OCI-LY7 (cell line): ENCODE data around the gene ACADSB. TPM values are rescaled to one million over a fixed set of nuclear protein-coding genes. Genes with fewer than 3 reads are reported as not detected.

Experiments used
- BruUV-seq: library from RNA; stranded (reverse); fragments of 400-500 nt; replicated peaks from 2 replicates; lab custom pipeline; 2021; lab: Mats Ljungman, UMichigan
- CTCF ChIA-PET: fragments of 300-600 bp; sonication (Branson Sonifier 250); formaldehyde crosslinking; loops from one replicate; lab custom pipeline; 2022; ENCODE audit warnings: antibody characterized with exemption; ENCODE audit not compliant: unreplicated experiment; lab: Charles Lee
- POLR2A ChIA-PET: fragments of 300-600 bp; sonication (Branson Sonifier 250); formaldehyde crosslinking; loops from one replicate; lab custom pipeline; 2022; ENCODE audit warnings: antibody characterized with exemption; lab: Charles Lee
- DNase-seq: peaks from one replicate; pipeline ENCODE4 v3.0.0-alpha.2; 2015; ENCODE audit warnings: low spot score
- H2AFZ ChIP-seq: fragments of 200-600 bp; sonication (generic), shearing (Covaris generic); 2 replicates; pipeline ENCODE4 v1.6.1; 2014; ENCODE audit warnings: mild to moderate bottlenecking, antibody characterized with exemption, low read length, moderate library complexity
- H3K27ac ChIP-seq: fragments of 200-600 bp; sonication (generic); 2 replicates; pipeline ENCODE4 v1.5.1; 2014; ENCODE audit warnings: mixed run types, low read depth, mild to moderate bottlenecking, moderate library complexity, low read length, inconsistent platforms; ENCODE audit not compliant: poor library complexity, severe bottlenecking
- H3K36me3 ChIP-seq: fragments of 200-600 bp; sonication (generic); 2 replicates; pipeline ENCODE4 v1.6.1; 2014; ENCODE audit warnings: mild to moderate bottlenecking, antibody characterized with exemption, low read length, moderate library complexity, mixed read lengths; ENCODE audit not compliant: insufficient read depth
- H3K4me1 ChIP-seq: fragments of 200-600 bp; sonication (generic); 2 replicates; pipeline ENCODE4 v1.5.1; 2014; ENCODE audit warnings: mild to moderate bottlenecking, low read length; ENCODE audit not compliant: insufficient read depth, poor library complexity, severe bottlenecking
- H3K4me2 ChIP-seq: fragments of 200-600 bp; sonication (generic); 2 replicates; pipeline ENCODE4 v1.6.1; 2014; ENCODE audit warnings: mild to moderate bottlenecking, low read length
- H3K4me3 ChIP-seq: fragments of 200-600 bp; sonication (generic); 2 replicates; pipeline ENCODE4 v1.5.1; 2014; ENCODE audit warnings: mild to moderate bottlenecking, low read depth, low read length; ENCODE audit not compliant: poor library complexity, severe bottlenecking
- H3K79me2 ChIP-seq: fragments of 200-600 bp; sonication (generic); 2 replicates; pipeline ENCODE4 v1.6.1; 2016; ENCODE audit warnings: low read depth, mild to moderate bottlenecking, low read length, moderate library complexity, mixed read lengths; ENCODE audit not compliant: insufficient read depth
- H3K9me2 ChIP-seq: fragments of 200-600 bp; sonication (generic); 2 replicates; pipeline ENCODE4 v1.6.1; 2016; ENCODE audit warnings: mild to moderate bottlenecking, low read length, mixed read lengths; ENCODE audit not compliant: insufficient read depth
- H3K9me3 ChIP-seq: fragments of 200-600 bp; sonication (generic); 2 replicates; pipeline ENCODE4 v1.6.1; 2014; ENCODE audit warnings: mild to moderate bottlenecking, mixed run types, low read length, mixed read lengths
- H4K20me1 ChIP-seq: fragments of 200-600 bp; sonication (generic); 2 replicates; pipeline ENCODE4 v1.6.1; 2014; ENCODE audit warnings: mild to moderate bottlenecking, antibody characterized with exemption, low read length, moderate library complexity, mixed read lengths; ENCODE audit not compliant: insufficient read depth
- EZH2phosphoT487 ChIP-seq: fragments of 200-600 bp; sonication (generic); IDR thresholded peaks from 2 replicates; pipeline ENCODE4 v1.6.1; 2018; ENCODE audit warnings: low read depth, borderline replicate concordance, mild to moderate bottlenecking, mixed run types, antibody characterized with exemption, low read length, moderate library complexity, mixed read lengths
- intact Hi-C: fragments of 100-400 bp; cut with micrococcal nuclease; formaldehyde crosslinking; loops from one replicate; pipeline ENCODE4 v1.10.0; 2022; ENCODE audit not compliant: unreplicated experiment
- total RNA-seq, 2 experiments: library from RNA; depleted of rRNA in 1 of 2; stranded (reverse); fragments of >200 nt in 1 of 2; shearing (Covaris generic) in 1 of 2; gene quantifications; 2 replicates each; pipeline ENCODE4 v1.2.3, GENCODE V29; 2014 to 2022
- TF ChIP-seq, protein P1 (sequence below): fragments of 200-600 bp; sonication (generic); conservative IDR thresholded peaks from 2 replicates; pipeline ENCODE4 v1.5.1; 2014; ENCODE audit warnings: mild to moderate bottlenecking, antibody characterized with exemption, low read length, moderate library complexity, mixed read lengths

The ACADSB gene
- total RNA-seq, 2 experiments from 2014 or later = 3.7 to 14.7 TPM

DNA sequence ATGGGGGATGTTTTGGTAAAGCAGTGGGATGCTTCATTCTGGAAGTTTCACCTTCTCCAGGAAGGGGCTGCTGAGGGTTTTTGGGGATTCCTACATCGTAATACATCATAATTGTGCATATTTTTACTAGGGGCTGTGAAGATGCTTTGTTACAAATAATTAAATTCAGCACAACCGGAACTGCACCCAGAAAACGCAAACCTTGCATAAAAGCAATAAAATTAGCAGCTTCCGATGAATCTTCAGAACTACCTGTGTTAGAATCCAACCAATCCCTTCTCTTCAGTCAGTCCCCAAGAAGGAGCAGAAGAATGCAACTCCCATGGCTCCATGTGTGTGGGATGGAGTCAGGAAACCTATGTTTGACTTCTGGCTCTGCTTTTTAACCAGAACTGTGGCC, 78.5 kb downstream of the ACADSB start:
- Histone ChIP-seq H3K4me1 (no peaks in the 10 kb centered on the region), H3K36me3 (no peaks in the 10 kb centered on the region), H3K79me2 (no peaks in the 10 kb centered on the region), H3K9me3 (no peaks in the 10 kb centered on the region), H4K20me1 (no peaks in the 10 kb centered on the region), H3K4me2 (no peak overlapping the region), H3K4me3 (no peak overlapping the region), H3K27ac (no peak overlapping the region), H2AFZ (no peak overlapping the region), H3K9me2 (no peaks in the 10 kb centered on the region)
- ChIA-PET POLR2A (no interaction called here), CTCF (no interaction called here)
- no peak for TF ChIP-seq EZH2phosphoT487
- TF ChIP-seq, protein P1, sequence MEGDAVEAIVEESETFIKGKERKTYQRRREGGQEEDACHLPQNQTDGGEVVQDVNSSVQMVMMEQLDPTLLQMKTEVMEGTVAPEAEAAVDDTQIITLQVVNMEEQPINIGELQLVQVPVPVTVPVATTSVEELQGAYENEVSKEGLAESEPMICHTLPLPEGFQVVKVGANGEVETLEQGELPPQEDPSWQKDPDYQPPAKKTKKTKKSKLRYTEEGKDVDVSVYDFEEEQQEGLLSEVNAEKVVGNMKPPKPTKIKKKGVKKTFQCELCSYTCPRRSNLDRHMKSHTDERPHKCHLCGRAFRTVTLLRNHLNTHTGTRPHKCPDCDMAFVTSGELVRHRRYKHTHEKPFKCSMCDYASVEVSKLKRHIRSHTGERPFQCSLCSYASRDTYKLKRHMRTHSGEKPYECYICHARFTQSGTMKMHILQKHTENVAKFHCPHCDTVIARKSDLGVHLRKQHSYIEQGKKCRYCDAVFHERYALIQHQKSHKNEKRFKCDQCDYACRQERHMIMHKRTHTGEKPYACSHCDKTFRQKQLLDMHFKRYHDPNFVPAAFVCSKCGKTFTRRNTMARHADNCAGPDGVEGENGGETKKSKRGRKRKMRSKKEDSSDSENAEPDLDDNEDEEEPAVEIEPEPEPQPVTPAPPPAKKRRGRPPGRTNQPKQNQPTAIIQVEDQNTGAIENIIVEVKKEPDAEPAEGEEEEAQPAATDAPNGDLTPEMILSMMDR = no peak
- DNase-seq = no peak
- no TSS peak for BruUV-seq
- intact Hi-C loops = no loop called here

DNA sequence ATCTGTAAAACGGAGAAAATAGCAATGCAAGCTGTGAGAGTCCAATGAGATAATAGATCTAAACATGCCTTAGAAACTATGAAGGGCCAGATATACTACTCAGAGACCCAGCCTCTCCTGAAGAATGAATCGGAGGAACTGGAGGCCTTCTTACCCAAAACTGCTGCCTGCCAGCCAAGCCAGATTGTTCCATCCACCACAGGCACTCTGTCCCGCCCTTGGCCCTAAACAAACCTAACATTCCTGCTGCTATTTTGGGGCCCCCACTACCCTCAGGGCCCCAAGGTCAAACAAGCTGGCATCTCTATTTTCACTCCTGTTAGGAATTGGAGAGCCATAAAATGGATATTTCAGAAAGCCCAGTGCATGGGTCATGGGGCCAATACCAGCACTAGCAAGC, 79.0 kb downstream of the ACADSB start:
- TF ChIP-seq EZH2phosphoT487 = no peak
- TF ChIP-seq, protein P1 = no peak
- Histone ChIP-seq H3K4me2 (no peak overlapping the region), H3K36me3 (no peaks in the 10 kb centered on the region), H2AFZ (no peak overlapping the region), H4K20me1 (no peaks in the 10 kb centered on the region), H3K27ac (no peak overlapping the region), H3K4me3 (no peak overlapping the region), H3K9me3 (no peaks in the 10 kb centered on the region), H3K9me2 (no peaks in the 10 kb centered on the region), H3K79me2 (no peaks in the 10 kb centered on the region), H3K4me1 (no peaks in the 10 kb centered on the region)
- ChIA-PET CTCF (no interaction called here), POLR2A (no interaction called here)
- no peak for DNase-seq
- intact Hi-C loops = no loop called here
- BruUV-seq = no TSS peak

DNA sequence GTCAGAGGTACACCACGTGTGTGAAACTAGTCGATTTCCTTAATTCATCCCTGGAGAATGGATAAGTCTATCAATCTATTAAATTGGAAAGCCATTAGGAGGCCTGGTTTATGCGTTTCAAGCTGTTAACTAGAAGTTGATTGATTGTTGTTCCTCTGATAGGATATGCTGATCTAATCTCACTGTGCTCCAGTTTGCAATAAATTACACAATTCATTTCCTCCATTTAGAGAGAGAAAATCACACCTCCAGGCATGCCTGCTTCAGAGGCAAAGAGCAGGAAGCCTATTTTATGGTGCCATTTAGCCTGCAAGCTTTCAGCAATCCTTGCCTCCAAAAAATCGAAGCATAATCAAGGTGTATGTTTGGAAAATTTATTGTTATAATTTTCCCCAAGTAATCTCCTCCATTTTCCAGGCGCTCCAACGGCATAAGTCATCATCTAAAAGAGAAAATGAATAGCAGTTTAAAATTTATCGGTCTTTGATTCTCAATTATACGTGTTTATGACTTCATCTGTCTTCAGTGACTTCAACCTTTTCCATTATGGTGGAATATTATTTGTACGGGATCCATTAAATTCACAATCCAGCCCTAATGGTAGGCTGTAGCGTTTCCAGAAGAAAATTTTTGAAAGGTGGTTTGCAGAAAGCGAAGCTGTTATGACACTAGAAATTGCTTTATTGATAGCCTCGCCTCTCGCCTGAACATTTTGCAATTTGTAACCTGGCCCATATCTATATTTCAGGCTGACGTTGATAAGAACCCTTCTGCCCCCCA, 84.0 kb downstream of the ACADSB start:
- no peaks in the 10 kb centered on the region for H3K4me1 ChIP-seq
- no peaks in the 10 kb centered on the region for H3K9me3 ChIP-seq
- H3K79me2 ChIP-seq = no peaks in the 10 kb centered on the region
- H3K9me2 ChIP-seq = no peaks in the 10 kb centered on the region
- intact Hi-C loops = no loop called here
- TF ChIP-seq EZH2phosphoT487 = no peak
- TF ChIP-seq, protein P1 = no peak
- CTCF ChIA-PET = no interaction called here
- no peaks in the 10 kb centered on the region for H4K20me1 ChIP-seq
- POLR2A ChIA-PET = no interaction called here
- H3K27ac ChIP-seq = no peak overlapping the region
- BruUV-seq = no TSS peak
- no peak for DNase-seq
- no peaks in the 10 kb centered on the region for H3K36me3 ChIP-seq
- H2AFZ ChIP-seq = no peak overlapping the region
- H3K4me2 ChIP-seq = no peak overlapping the region
- no peak overlapping the region for H3K4me3 ChIP-seq
